ENCODE data around the gene SPNS3. TPM values are rescaled to one million over a fixed set of nuclear protein-coding genes. Genes with fewer than 3 reads are reported as not detected.

Gene SPNS3
- total and polyA plus RNA-seq, 2 of the 4 experiments (the other 2 are of a cell fraction), result 0.18 TPM; not detected in 1

GRCh38 chr17:4501295-4501949, 67.7 kb downstream of the SPNS3 start:
- Histone ChIP-seq H4K20me1 (ENCODE audit: insufficient read depth, low read length) (peaks cover 6% of the 10 kb centered on the region), H3K27me3 (ENCODE audit: control insufficient read depth, insufficient read depth, low read length) (peaks cover 68% of the 10 kb centered on the region), H3K9me1 (ENCODE audit: insufficient read depth, low read length) (no peaks in the 10 kb centered on the region), H3K4me3 (ENCODE audit: insufficient read depth, low read depth, low read length) (no peak overlapping the region), H3K23ac (ENCODE audit: low read depth, low read length) (no peak overlapping the region), H3K4me1 (ENCODE audit: control insufficient read depth, insufficient read depth, low read length) (no peaks in the 10 kb centered on the region), H4K91ac (ENCODE audit: insufficient read depth, low read depth, low read length) (no peak overlapping the region), H3K4ac (ENCODE audit: low read depth, low read length) (no peak overlapping the region), H3K9me3 (ENCODE audit: control insufficient read depth, insufficient read depth, low read length) (no peaks in the 10 kb centered on the region), H3K27ac (ENCODE audit: insufficient read depth, low read length) (no peak overlapping the region), H3K56ac (ENCODE audit: extremely low read depth, insufficient read depth, low read length) (no peak overlapping the region), H2AK5ac (ENCODE audit: low read depth, low read length) (no peak overlapping the region), H2AK9ac (replicated peaks; ENCODE audit: low read depth, low read length, poor library complexity) (no peak overlapping the region), H3K14ac (replicated peaks; ENCODE audit: low read depth, low read length) (no peak overlapping the region), H2BK15ac (ENCODE audit: low read depth, low read length) (no peak overlapping the region), H2BK5ac (ENCODE audit: low read depth, low read length, poor library complexity, severe bottlenecking) (no peak overlapping the region), H3K79me1 (ENCODE audit: low read depth in 1 of 2, low read length in 2 of 2) (no peaks in the 10 kb centered on the region), H3K4me2 (ENCODE audit: low read depth, low read length) (no peak overlapping the region), H2BK20ac (ENCODE audit: low read depth, low read length) (no peak overlapping the region), H4K8ac (ENCODE audit: low read depth in 2 of 2, low read length in 2 of 2) (no peak overlapping the region), H3K36me3 (ENCODE audit: control insufficient read depth, insufficient read depth, low read length) (no peaks in the 10 kb centered on the region), H2AFZ (replicated peaks; ENCODE audit: low read length, poor library complexity) (no peak overlapping the region), H3K18ac (ENCODE audit: low read depth, low read length) (no peak overlapping the region), H2BK120ac (ENCODE audit: low read depth, low read length) (no peak overlapping the region), H3K9ac (ENCODE audit: low read depth, low read length) (no peak overlapping the region), H4K5ac (ENCODE audit: low read depth, low read length) (no peak overlapping the region)
- no TSS peak for BruUV-seq (replicated peaks)
- no peak for TF ChIP-seq MAZ (IDR thresholded peaks at IDR 0.05; ENCODE audit: borderline replicate concordance, low read depth, low read length)
- TF ChIP-seq RAD21 (IDR thresholded peaks at IDR 0.05; ENCODE audit: low read length), result no peak
- TF ChIP-seq, protein P1, sequence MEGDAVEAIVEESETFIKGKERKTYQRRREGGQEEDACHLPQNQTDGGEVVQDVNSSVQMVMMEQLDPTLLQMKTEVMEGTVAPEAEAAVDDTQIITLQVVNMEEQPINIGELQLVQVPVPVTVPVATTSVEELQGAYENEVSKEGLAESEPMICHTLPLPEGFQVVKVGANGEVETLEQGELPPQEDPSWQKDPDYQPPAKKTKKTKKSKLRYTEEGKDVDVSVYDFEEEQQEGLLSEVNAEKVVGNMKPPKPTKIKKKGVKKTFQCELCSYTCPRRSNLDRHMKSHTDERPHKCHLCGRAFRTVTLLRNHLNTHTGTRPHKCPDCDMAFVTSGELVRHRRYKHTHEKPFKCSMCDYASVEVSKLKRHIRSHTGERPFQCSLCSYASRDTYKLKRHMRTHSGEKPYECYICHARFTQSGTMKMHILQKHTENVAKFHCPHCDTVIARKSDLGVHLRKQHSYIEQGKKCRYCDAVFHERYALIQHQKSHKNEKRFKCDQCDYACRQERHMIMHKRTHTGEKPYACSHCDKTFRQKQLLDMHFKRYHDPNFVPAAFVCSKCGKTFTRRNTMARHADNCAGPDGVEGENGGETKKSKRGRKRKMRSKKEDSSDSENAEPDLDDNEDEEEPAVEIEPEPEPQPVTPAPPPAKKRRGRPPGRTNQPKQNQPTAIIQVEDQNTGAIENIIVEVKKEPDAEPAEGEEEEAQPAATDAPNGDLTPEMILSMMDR (conservative IDR thresholded peaks at IDR 0.05; ENCODE audit: low read depth, low read length), result no peak
- TF ChIP-seq, protein P2, sequence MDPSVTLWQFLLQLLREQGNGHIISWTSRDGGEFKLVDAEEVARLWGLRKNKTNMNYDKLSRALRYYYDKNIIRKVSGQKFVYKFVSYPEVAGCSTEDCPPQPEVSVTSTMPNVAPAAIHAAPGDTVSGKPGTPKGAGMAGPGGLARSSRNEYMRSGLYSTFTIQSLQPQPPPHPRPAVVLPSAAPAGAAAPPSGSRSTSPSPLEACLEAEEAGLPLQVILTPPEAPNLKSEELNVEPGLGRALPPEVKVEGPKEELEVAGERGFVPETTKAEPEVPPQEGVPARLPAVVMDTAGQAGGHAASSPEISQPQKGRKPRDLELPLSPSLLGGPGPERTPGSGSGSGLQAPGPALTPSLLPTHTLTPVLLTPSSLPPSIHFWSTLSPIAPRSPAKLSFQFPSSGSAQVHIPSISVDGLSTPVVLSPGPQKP (IDR thresholded peaks at IDR 0.05; ENCODE audit: borderline replicate concordance, low read depth, low read length), result no peak
- TF ChIP-seq RCOR1 (IDR thresholded peaks at IDR 0.05; ENCODE audit: insufficient replicate concordance, low read length), result no peak
- TF ChIP-seq MXI1 (IDR thresholded peaks at IDR 0.05; ENCODE audit: borderline replicate concordance, low read depth, low read length), result no peak
- TF ChIP-seq RFX5 (IDR thresholded peaks at IDR 0.05; ENCODE audit: low read depth, low read length), result no peak
- no peak for TF ChIP-seq BHLHE40 (IDR thresholded peaks at IDR 0.05; ENCODE audit: low read depth, low read length)
- intact Hi-C loops (cut with micrococcal nuclease) (no loop called here), in situ Hi-C loops (cut with MboI; ENCODE audit: low sequenced_read_pairs) (no loop called here), dilution Hi-C loops (cut with HindIII; ENCODE audit: low sequenced_read_pairs, unreplicated experiment) (no loop called here)
- ChIA-PET POLR2A (ENCODE audit: unreplicated experiment) (interaction anchor here (0.6 kb wide), 1 partner anchor 228 kb away, joined by 18 read pairs; no protein-coding TSS in a partner anchor), CTCF (no interaction called here)
- ATAC-seq (ENCODE audit: low read depth) (no peak), DNase-seq (no peak)
- WGBS, 2 experiments (ENCODE audit: extremely low coverage in 2 of 2, insufficient read length in 1 of 2), result no CpG with 5 or more reads among the region's 3 CpGs

All from IMR-90 (cell line).